Prostate gland (tissue), 2 donors: ENCODE results near the gene SLC44A5. TPM values are rescaled to one million over a fixed set of nuclear protein-coding genes. Genes with fewer than 3 reads are reported as not detected.

ENCODE experiments used
- DNase-seq: peaks from one replicate; pipeline ENCODE4 v3.0.0-alpha.2; 2019; ENCODE audit warnings: low spot score
- H3K27ac ChIP-seq, 2 donors: fragments of 200-600 bp; sonication (generic); 2 replicates each; pipeline ENCODE4 v1.5.1; 2017 to 2019
- H3K27me3 ChIP-seq: fragments of 200-600 bp; sonication (generic); replicated peaks from 2 replicates; pipeline ENCODE4 v1.5.1; 2019; ENCODE audit not compliant: insufficient read depth
- H3K36me3 ChIP-seq, 2 donors: fragments of 200-600 bp; sonication (generic); 1 replicate in 1 of 2; 2 replicates in 1 of 2; pipeline versions ENCODE4 v1.5.1 to v1.8.1; 2017 to 2019
- H3K4me1 ChIP-seq: fragments of 200-600 bp; sonication (generic); replicated peaks from 2 replicates; pipeline ENCODE4 v1.5.1; 2019
- H3K4me3 ChIP-seq, 2 donors: fragments of 200-600 bp; sonication (generic); 2 replicates each; pipeline ENCODE4 v1.5.1; 2017 to 2019
- H3K9me3 ChIP-seq: fragments of 200-600 bp; sonication (generic); 2 replicates; pipeline ENCODE4 v1.5.1; 2017
- POLR2A ChIP-seq: fragments of 450-650 bp; IDR thresholded peaks from one replicate; pipeline ENCODE4 v1.6.1; 2016; ENCODE audit warnings: antibody characterized with exemption, mild to moderate bottlenecking
- POLR2AphosphoS5 ChIP-seq: sonication (generic); formaldehyde crosslinking; IDR thresholded peaks from one replicate; pipeline ENCODE4 v1.6.1; 2017; ENCODE audit warnings: antibody characterized with exemption
- WGBS: methylation state at CpG from one replicate; pipeline ENCODE4 v1.1.5; 2018; 5-methylcytosine and 5-hydroxymethylcytosine counted together
- intact Hi-C: fragments of 100-400 bp; cut with DNase I; formaldehyde crosslinking; loops from one replicate; pipeline ENCODE4 v1.14.2; 2022
- total RNA-seq, 2 donors: library from RNA; depleted of rRNA; stranded (reverse); fragments of >200 nt; gene quantifications; one replicate each; pipeline ENCODE4 v1.1.0, GENCODE V29; 2016
- TF ChIP-seq, protein P1 (sequence below), 4 experiments: fragments of 200-600 bp in 2 of 4; fragments of 450-650 bp in 2 of 4; sonication (generic) in 2 of 4; IDR thresholded peaks; 1 replicate in 3 of 4; 2 replicates in 1 of 4; pipeline ENCODE4 v1.5.1; 2016 to 2019; ENCODE audit warnings: antibody characterized with exemption in 4 of 4, mild to moderate bottlenecking in 2 of 4, moderate library complexity in 2 of 4

The SLC44A5 gene
- total RNA-seq, 2 donors from 2014 or later = 0.57 to 3.3 TPM

DNA sequence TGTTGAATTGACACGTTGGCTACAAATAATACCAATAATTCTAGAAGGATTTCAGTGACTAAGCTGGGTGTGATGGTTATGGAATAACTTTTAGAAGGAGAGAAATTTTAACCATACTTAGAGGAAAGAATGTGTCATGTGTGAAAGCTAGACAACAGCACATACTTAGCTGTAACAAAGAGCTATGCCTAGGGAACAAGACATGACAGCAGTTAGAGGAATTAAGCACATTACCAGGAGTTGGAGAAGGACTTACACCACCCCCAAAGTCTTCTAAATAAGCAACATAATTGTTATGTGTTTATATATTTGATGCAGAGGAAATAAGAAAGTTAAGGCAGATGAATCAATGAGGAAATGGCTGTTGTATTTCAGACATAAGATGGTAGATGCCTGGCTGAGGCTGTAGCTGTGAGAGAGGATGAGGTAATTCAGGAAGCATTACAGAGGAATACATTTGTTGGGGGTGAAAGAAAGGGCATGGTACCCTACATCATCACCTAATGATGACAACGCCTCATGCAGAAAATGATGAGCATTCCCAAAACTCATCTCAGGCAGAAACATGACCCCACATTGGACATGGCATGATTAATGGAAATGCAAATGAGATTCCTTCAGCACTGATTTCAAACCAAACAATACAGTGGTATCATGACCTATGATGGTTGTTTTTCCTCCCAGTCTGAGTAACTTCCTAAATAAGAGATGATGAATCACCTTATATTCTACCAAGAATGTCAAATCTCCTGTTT is 265.2 kb downstream of the SLC44A5 start:
- no peak for DNase-seq
- WGBS = 89% methylated on average over 2 of the region's 2 CpGs
- no peaks in the 10 kb centered on the region for H3K9me3 ChIP-seq
- no peak overlapping the region for H3K27ac ChIP-seq
- no peak for TF ChIP-seq POLR2AphosphoS5
- TF ChIP-seq, protein P1, sequence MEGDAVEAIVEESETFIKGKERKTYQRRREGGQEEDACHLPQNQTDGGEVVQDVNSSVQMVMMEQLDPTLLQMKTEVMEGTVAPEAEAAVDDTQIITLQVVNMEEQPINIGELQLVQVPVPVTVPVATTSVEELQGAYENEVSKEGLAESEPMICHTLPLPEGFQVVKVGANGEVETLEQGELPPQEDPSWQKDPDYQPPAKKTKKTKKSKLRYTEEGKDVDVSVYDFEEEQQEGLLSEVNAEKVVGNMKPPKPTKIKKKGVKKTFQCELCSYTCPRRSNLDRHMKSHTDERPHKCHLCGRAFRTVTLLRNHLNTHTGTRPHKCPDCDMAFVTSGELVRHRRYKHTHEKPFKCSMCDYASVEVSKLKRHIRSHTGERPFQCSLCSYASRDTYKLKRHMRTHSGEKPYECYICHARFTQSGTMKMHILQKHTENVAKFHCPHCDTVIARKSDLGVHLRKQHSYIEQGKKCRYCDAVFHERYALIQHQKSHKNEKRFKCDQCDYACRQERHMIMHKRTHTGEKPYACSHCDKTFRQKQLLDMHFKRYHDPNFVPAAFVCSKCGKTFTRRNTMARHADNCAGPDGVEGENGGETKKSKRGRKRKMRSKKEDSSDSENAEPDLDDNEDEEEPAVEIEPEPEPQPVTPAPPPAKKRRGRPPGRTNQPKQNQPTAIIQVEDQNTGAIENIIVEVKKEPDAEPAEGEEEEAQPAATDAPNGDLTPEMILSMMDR (IDR thresholded peaks at IDR 0.05) = no peak
- H3K36me3 ChIP-seq = no peaks in the 10 kb centered on the region
- no peaks in the 10 kb centered on the region for H3K4me1 ChIP-seq
- intact Hi-C loops = no loop called here
- no peaks in the 10 kb centered on the region for H3K27me3 ChIP-seq
- H3K4me3 ChIP-seq = no peak overlapping the region

DNA sequence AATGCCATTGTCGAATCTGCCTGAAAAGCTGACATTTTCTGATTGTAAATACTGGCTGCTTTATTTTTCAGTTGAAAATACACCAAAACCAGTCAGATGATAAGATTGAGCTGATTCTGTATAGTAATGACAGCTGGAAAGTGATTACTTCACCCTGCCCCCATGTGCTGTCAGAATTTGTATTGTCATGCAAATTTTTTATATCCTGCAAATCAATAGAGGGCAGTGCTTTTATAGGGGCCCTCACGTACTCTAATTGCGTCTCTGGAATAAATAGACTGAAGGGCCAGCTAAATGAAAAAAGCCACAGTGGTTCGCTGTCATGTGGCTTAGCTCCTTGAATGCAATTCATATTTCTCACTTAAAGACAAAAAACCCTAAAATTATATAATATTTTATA is 268.1 kb downstream of the SLC44A5 start:
- no peak for TF ChIP-seq POLR2A
- TF ChIP-seq, protein P1 (IDR thresholded peaks at IDR 0.05) = no peak
- no peak for TF ChIP-seq POLR2AphosphoS5
- Histone ChIP-seq H3K4me3 (no peak overlapping the region), H3K27me3 (no peaks in the 10 kb centered on the region), H3K4me1 (no peaks in the 10 kb centered on the region), H3K27ac (no peak overlapping the region), H3K9me3 (no peaks in the 10 kb centered on the region), H3K36me3 (no peaks in the 10 kb centered on the region)
- no peak for DNase-seq
- intact Hi-C loops = no loop called here
- WGBS = 33% methylated on average over 4 of the region's 4 CpGs

DNA sequence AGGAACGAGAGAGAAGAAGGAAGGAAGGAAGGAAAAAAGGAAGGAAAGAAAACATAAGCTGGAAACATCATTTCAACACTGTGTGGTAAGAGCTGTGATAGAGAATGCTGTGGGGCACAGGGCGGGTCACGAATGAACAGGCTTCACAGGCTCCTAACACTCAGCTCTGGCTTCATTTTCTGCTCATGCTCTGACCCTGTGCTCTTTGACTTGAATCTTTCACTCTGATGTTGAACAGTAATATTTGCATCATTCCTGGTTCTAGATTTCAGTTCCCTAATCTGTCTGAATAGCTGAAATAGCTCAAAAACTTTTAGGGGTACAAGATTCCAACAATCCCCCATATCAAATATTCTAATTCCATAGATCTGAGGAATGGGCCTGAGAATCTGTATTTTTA is 269.4 kb downstream of the SLC44A5 start:
- H3K9me3 ChIP-seq = no peaks in the 10 kb centered on the region
- WGBS = 88% methylated on average over 3 of the region's 3 CpGs
- H3K27me3 ChIP-seq = no peaks in the 10 kb centered on the region
- no peak for DNase-seq
- H3K27ac ChIP-seq = no peak overlapping the region
- intact Hi-C loops = no loop called here
- TF ChIP-seq, protein P1 (IDR thresholded peaks at IDR 0.05) = no peak
- TF ChIP-seq POLR2A (no peak), POLR2AphosphoS5 (no peak)
- no peaks in the 10 kb centered on the region for H3K4me1 ChIP-seq
- H3K36me3 ChIP-seq = no peaks in the 10 kb centered on the region
- H3K4me3 ChIP-seq = no peak overlapping the region

DNA sequence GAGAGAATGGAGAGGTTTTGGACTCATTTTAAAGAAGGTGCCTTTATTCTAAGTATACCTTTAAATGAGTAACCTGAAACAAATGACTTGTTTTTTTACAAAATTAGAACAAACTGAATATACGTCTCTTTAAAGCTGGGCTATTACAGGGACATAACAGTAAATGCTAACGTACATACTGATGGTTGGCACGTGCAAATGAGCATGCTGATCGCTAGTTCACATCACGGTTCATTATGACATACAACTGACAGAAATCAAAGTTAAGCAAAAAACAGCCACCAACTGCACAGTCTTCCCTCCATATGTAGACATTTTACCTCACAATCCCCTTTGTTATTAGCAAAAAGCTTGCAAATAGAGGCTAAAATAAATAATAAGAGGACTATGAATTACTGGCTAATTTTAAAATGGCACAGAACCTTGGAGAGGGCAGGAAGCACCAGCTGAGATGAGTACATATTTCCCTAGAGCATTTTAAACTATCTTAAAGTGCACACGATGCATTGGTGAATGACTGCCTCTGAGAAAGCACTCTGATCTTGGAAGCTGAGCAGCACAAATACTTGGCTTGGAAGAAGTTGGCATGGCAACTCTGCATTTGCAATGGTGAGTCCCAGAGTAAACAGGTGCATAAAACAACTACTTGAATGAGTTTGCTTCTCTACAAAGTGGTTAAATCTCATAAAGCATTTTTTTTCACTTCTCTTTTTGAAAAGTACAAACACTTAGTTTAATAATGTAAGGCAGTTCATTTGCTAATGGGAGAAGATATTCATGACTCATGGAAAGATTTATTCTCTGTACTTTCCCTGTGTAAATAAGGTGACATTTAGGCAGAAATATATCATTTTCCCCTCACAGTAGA is 272.1 kb downstream of the SLC44A5 start:
- Histone ChIP-seq H3K36me3 (no peaks in the 10 kb centered on the region), H3K27me3 (no peaks in the 10 kb centered on the region), H3K9me3 (no peaks in the 10 kb centered on the region), H3K4me3 (no peak overlapping the region), H3K27ac (no peak overlapping the region), H3K4me1 (no peaks in the 10 kb centered on the region)
- no peak for DNase-seq
- intact Hi-C loops = no loop called here
- TF ChIP-seq, protein P1 (IDR thresholded peaks at IDR 0.05) = no peak
- no peak for TF ChIP-seq POLR2AphosphoS5
- no peak for TF ChIP-seq POLR2A
- WGBS = 28% methylated on average over 6 of the region's 6 CpGs
